Left hindlimb (tissue), 1 donor: ENCODE measurements around the gene PPP2R3B.
"Not testable (repeated sequence)": the region's sequence is repeated elsewhere in the genome, so short reads cannot be mapped to it uniquely, and the experiment has no call there.

Experiments
- DNase-seq: peaks from one replicate; pipeline ENCODE4 v3.0.0-alpha.2; 2018

PPP2R3B gene

GRCh38 chrX:404656-405055, 17.9 kb upstream of the PPP2R3B start:
- DNase-seq = no peak

- DNase-seq = no peak
Observed at GRCh38 chrX:402857-403256, 16.1 kb upstream of the PPP2R3B start.

GRCh38 chrX:400258-400657, 13.6 kb upstream of the PPP2R3B start:
- DNase-seq = no peak

GRCh38 chrX:397575-397974, 10.9 kb upstream of the PPP2R3B start:
- DNase-seq = peak; percentile 76

- no peak for DNase-seq
Observed at GRCh38 chrX:394830-395229, 8.1 kb upstream of the PPP2R3B start.

- no peak for DNase-seq
Observed at GRCh38 chrX:392575-392846, 5.8 kb upstream of the PPP2R3B start.

GRCh38 chrX:391717-392574, 5.2 kb upstream of the PPP2R3B start:
- DNase-seq = no peak

- DNase-seq = no peak
Observed at GRCh38 chrX:390459-390858, 3.8 kb upstream of the PPP2R3B start.

- DNase-seq = peak; percentile 78
Observed at GRCh38 chrX:389021-389441, 2.3 kb upstream of the PPP2R3B start.

GRCh38 chrX:387729-388128, 1.0 kb upstream of the PPP2R3B start:
- DNase-seq = no peak

- no peak for DNase-seq
Observed at GRCh38 chrX:386239-386767, 404 bp downstream of the PPP2R3B start.

- not testable (repeated sequence) for DNase-seq
Observed at GRCh38 chrX:385736-386135, 971 bp downstream of the PPP2R3B start.

GRCh38 chrX:384861-385260, 1.8 kb downstream of the PPP2R3B start:
- no peak for DNase-seq

GRCh38 chrX:378443-378842, 8.3 kb downstream of the PPP2R3B start:
- DNase-seq = no peak

GRCh38 chrX:376206-376605, 10.5 kb downstream of the PPP2R3B start:
- not testable (repeated sequence) for DNase-seq

GRCh38 chrX:375181-376036, 11.3 kb downstream of the PPP2R3B start:
- no peak for DNase-seq

GRCh38 chrX:374596-374995, 12.1 kb downstream of the PPP2R3B start:
- no peak for DNase-seq

- no peak for DNase-seq
Observed at GRCh38 chrX:373641-374471, 12.9 kb downstream of the PPP2R3B start.

GRCh38 chrX:372856-373640, 13.7 kb downstream of the PPP2R3B start:
- DNase-seq = no peak

- no peak for DNase-seq
Observed at GRCh38 chrX:371907-372306, 14.8 kb downstream of the PPP2R3B start.

- no peak for DNase-seq
Observed at GRCh38 chrX:370963-371745, 15.6 kb downstream of the PPP2R3B start.
